Measurements from ENCODE around the gene WDR48. TPM values are rescaled to one million over a fixed set of nuclear protein-coding genes. Genes with fewer than 3 reads are reported as not detected.
A peak's percentile ranks its signal among the peaks of the same experiment; 100 is the strongest.

The WDR48 gene
- total RNA-seq: 66.9 TPM
- polyA plus RNA-seq: 25.7 TPM

DNA sequence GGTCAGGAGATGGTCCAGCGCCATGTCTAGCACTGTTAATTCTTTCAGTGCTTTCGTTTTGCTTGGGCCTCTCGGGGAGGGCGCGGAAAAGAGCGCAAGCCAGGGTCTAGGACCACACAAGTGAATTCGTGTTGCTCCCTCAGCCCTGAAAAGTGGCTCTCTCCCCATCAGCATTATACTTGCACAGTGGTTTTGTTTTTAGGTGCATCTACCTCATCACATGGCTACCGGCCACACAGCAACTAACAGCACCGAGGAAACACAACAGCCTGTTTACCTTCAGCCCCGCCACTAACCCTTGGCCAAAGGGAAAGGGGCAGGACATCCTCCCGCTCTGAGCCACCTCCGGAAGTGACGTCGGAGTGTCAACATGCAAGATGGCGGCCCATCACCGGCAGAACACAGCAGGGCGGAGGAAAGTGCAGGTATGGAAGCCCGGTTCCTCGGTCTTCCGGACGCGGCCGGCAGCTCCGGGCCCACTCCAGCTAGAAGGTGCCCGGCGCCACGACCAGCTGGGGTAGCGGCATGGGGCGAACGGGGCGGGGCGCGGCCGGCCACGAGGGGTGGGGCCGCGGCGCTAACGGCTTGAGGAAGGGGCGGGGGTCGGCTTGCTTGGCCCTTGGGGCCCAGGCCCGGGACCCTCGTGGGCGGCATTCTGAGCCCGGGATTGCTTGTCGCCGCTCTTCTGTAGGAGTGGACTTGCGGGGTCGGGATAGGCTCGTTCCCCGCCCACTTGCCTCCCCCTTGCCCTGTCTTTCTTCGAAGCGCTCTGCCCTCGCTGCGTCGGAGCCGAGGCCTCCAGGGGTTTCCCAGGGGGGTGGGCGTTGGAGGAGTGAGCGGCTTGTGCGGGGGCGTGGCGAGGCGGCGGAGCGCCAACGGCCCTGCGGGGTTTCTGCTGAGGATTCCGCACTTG, at the start of gene WDR48, which contains the start of gene SCN11A:
Gene WDR48, plus strand, starts transcription at position 368 of the 913 bp plus-strand sequence. Its CDS starts 10 bp downstream, at position 378.
Gene SCN11A, minus strand, starts transcription at position 296 of the 913 bp plus-strand sequence. CDS start 101,582 bp downstream, outside the sequence.
- no peaks in the 10 kb centered on the region for H3K4me1 ChIP-seq (ENCODE audit: insufficient read depth)
- H3K36me3 ChIP-seq (ENCODE audit: insufficient read depth): no peaks in the 10 kb centered on the region
- WGBS: under 1% methylated on average over 68 of the region's 68 CpGs
- DNase-seq (ENCODE audit: extremely low spot score): peak; percentile 94
- H3K27ac ChIP-seq (ENCODE audit: low read depth): peak within 1 kb of the TSS; percentile 80
- peak within 1 kb of the TSS; percentile 92 for H3K4me3 ChIP-seq (ENCODE audit: low read depth, low read length)

DNA sequence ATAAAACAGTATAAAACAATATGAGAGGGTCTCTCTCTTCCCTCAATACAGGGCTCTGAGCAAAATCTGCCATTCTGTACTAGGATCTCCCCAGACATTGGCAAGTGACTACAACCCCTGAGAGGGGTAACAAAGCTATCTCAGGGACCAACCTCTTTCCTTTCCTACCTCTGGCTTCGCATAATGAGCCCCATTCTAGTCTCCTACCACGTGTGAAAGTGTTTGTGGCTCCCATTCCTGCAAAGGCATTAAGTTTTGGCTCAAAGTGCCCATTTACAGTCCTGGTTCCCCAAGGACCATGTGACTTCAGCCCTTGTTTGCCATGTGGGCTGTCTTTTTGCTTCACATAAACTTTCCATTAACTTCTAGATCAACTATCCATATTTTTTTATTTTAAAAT, 46.5 kb upstream of the WDR48 start:
- no peaks in the 10 kb centered on the region for H3K36me3 ChIP-seq (ENCODE audit: insufficient read depth)
- no peaks in the 10 kb centered on the region for H3K4me1 ChIP-seq (ENCODE audit: insufficient read depth)
- DNase-seq (ENCODE audit: extremely low spot score): no peak
- H3K27ac ChIP-seq (ENCODE audit: low read depth): no peak overlapping the region
- no peak overlapping the region for H3K4me3 ChIP-seq (ENCODE audit: low read depth, low read length)
- WGBS: 46% methylated on average over 2 of the region's 2 CpGs

DNA sequence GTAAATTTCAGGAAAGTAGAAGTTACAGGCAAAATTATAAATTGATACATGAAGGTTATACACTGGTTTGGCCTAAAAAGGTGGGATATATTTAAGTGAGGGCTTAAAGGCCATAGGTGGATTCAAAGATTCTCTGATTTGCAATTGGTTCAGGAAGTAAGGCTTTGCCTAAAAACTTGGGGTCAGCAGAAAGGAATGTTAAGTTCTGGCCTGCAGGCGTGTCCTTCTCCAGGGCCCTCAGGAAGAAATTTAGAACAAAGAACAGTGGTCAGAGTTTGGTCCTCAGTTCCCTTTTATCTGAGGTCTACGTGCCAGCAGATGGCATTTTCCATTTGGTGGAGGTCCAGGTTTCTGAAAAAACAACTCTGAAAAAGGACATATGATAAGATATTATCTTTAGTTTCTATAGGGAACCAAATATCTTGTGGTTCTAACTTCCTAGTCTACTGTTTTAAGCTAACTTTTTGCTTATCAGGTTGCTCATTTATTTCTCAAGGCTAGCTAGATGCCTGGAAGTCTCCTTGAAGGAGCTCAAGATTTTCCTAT, 40.6 kb upstream of the WDR48 start:
- H3K27ac ChIP-seq (ENCODE audit: low read depth): no peak overlapping the region
- no peaks in the 10 kb centered on the region for H3K4me1 ChIP-seq (ENCODE audit: insufficient read depth)
- no peak overlapping the region for H3K4me3 ChIP-seq (ENCODE audit: low read depth, low read length)
- H3K36me3 ChIP-seq (ENCODE audit: insufficient read depth): no peaks in the 10 kb centered on the region
- DNase-seq (ENCODE audit: extremely low spot score): no peak
- WGBS: 57% methylated on average over 2 of the region's 2 CpGs

DNA sequence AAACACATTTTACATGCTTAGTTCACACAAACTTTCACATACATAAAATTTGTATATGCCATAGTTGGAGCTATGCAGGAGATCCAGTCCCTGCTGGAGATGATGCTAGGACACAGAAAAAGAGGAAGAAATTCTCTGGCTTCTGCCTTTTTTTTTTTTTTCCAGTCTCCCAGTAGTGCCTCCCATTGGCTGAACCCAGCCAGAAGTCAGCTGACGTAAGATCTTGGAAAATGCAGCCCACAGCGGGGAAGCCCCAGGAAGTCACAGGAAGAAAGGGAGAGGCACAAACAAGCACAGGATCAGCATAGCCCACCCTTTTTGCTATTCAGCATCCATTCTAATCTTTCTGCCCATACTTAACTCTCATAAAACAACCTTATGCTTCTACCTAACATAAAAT, 38.5 kb upstream of the WDR48 start:
- 17% methylated on average over 2 of the region's 2 CpGs for WGBS
- no peak overlapping the region for H3K4me3 ChIP-seq (ENCODE audit: low read depth, low read length)
- no peaks in the 10 kb centered on the region for H3K36me3 ChIP-seq (ENCODE audit: insufficient read depth)
- H3K27ac ChIP-seq (ENCODE audit: low read depth): no peak overlapping the region
- H3K4me1 ChIP-seq (ENCODE audit: insufficient read depth): no peaks in the 10 kb centered on the region
- no peak for DNase-seq (ENCODE audit: extremely low spot score)

DNA sequence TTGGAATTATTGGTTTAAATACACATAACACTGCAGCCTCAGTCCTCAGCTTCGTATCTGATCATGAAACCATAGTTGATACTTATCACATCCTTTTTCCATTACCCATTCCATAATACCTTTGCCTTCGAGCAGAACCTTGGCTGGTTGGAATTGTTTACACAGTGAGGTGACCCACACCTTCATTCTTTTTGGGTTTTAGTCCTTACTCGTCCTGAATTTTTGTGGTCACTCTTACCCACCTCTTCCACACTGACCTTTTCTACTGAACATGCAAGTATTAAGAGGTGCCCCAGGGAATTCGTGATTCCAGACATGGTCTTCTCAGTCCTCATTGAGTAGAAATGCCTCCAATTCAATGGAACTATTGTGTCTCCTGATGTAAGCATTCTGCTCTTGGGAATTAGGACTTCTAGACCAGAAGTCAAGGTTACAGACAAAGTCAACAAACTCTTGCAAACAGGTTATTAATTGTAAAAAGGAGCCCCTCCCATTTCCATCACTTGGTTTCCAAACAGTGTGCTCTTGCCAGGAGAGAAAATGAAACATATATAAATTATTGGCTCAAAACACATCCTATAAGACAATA, 37.8 kb upstream of the WDR48 start:
- 66% methylated on average over 4 of the region's 4 CpGs for WGBS
- Histone ChIP-seq H3K4me1 (ENCODE audit: insufficient read depth) (no peaks in the 10 kb centered on the region), H3K27ac (ENCODE audit: low read depth) (no peak overlapping the region), H3K36me3 (ENCODE audit: insufficient read depth) (no peaks in the 10 kb centered on the region), H3K4me3 (ENCODE audit: low read depth, low read length) (no peak overlapping the region)
- no peak for DNase-seq (ENCODE audit: extremely low spot score)

DNA sequence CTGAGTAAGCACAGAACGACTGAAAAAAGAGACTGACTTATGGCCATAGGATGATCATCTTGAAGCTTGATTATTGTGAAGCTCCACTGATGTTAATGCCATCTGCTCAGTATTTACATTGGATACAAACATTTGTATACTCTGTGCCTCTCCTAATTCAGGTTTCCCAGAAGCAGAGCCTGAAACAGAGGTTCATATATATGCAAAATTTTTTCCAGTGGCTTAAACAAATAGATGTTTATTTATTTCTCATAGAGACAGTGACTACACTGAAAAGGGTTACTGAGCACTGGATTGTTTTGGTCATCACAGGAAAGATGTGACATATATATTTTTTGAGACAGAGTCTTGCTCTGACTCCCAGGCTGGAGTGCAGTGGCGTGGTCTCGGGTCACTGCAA, 36.4 kb upstream of the WDR48 start:
- no peak overlapping the region for H3K27ac ChIP-seq (ENCODE audit: low read depth)
- 85% methylated on average over 3 of the region's 3 CpGs for WGBS
- no peak overlapping the region for H3K4me3 ChIP-seq (ENCODE audit: low read depth, low read length)

DNA sequence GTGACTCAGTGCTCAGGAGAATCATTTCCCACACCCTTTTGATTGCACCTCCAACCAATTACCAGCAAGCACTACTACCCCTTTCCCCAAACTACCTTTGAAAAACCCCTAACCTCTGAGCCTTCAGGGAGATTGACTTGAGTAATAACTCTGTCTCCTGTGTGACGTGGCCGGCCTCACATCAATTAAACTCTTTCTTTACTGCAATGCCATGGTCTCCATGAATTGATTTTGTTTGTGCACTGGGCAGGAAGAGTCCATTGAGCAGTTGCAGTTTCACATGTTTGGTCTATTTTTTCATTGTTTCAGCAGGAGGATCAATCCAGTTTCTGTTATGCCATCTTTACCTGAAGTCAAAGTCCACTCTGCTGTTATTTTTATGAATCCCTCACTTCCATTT, 32.5 kb upstream of the WDR48 start:
- no peak overlapping the region for H3K4me3 ChIP-seq (ENCODE audit: low read depth, low read length)
- 91% methylated on average over 2 of the region's 2 CpGs for WGBS
- no peaks in the 10 kb centered on the region for H3K36me3 ChIP-seq (ENCODE audit: insufficient read depth)
- no peak overlapping the region for H3K27ac ChIP-seq (ENCODE audit: low read depth)
- no peaks in the 10 kb centered on the region for H3K4me1 ChIP-seq (ENCODE audit: insufficient read depth)
- DNase-seq (ENCODE audit: extremely low spot score): no peak

More for the DNA sequence above, 36.4 kb upstream of the WDR48 start:
- no peaks in the 10 kb centered on the region for H3K36me3 ChIP-seq (ENCODE audit: insufficient read depth)
- H3K4me1 ChIP-seq (ENCODE audit: insufficient read depth): no peaks in the 10 kb centered on the region
- no peak for DNase-seq (ENCODE audit: extremely low spot score)

DNA sequence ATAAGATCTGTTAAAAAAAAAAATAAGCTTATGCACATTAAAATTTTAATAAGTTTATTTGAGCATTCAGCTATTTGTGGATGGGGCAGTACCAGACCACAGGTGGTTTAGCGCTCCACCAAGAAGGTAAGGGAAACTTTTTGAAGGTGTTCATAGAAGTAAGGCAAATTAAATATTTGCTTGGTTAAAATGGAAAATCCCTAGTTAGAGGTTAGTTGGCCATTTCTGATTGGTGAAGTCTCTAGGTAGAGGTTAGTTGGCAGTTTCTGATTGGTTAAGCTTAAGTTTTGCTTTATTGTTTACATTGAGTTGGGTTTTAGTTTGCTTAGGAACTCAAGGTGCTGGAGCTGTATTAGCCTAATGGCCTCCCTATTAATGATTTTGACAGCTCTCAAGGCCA, 30.8 kb upstream of the WDR48 start:
- Histone ChIP-seq H3K36me3 (ENCODE audit: insufficient read depth) (no peaks in the 10 kb centered on the region), H3K4me1 (ENCODE audit: insufficient read depth) (no peaks in the 10 kb centered on the region), H3K4me3 (ENCODE audit: low read depth, low read length) (no peak overlapping the region), H3K27ac (ENCODE audit: low read depth) (no peak overlapping the region)
- 95% methylated on average over 1 of the region's 1 CpG for WGBS
- DNase-seq (ENCODE audit: extremely low spot score): no peak

DNA sequence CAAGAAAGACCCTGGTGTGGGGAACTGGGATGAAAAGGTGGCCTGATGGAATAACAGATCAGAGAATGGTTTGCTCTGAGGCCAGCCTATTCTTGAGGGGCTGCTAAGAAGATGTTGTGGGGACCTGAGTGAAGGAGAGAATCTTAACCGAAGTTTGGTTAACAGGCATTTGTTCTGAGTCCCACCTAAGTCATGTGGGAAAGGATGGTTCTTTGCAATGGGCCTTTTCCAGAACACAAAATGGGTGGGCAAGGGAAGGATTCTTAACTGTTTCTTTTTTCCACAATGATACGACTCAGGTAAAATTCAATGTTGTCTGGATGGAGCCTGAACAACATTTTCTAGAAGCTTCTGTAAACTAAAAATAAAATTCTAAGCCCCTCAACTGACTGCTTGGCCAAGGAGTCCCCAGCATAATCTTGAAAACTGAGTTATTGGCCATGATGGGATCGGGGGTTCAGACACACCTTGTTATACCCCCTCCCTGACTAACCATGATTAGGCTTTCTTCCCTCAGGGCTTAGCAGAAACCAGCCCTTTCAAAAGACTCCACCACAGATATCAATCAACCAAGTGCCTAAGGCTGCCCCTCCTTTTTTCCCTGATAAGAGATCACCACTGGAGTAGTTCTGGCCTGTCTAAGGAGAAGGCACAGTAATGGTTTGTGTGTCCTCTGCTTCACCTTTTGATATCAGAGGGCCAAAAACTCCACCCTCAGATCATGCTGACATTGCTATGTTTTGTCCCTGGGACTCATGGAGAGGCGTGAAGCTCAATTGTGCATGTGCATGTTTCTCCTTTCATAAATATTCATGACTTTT, 30.1 kb upstream of the WDR48 start:
- 80% methylated on average over 4 of the region's 4 CpGs for WGBS
- Histone ChIP-seq H3K4me1 (ENCODE audit: insufficient read depth) (no peaks in the 10 kb centered on the region), H3K4me3 (ENCODE audit: low read depth, low read length) (no peak overlapping the region), H3K36me3 (ENCODE audit: insufficient read depth) (no peaks in the 10 kb centered on the region), H3K27ac (ENCODE audit: low read depth) (no peak overlapping the region)
- DNase-seq (ENCODE audit: extremely low spot score): no peak

DNA sequence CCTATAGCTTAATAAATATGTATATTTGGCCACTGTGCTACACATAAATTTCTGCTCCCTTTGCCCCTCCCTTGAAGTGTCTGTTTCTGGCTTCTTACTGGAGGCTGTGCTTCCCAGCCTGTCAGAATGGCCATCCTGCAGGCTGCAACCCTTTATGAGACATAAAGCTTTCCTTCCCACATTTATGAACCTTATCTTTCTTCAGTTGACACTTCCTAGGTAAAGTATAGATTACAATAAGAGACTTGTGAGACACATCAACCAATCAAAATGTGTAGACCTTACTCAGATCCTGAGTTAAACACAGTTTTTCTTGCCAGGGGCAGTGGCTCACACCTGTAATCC, 29.6 kb upstream of the WDR48 start:
- H3K4me3 ChIP-seq (ENCODE audit: low read depth, low read length): no peak overlapping the region
- no peaks in the 10 kb centered on the region for H3K4me1 ChIP-seq (ENCODE audit: insufficient read depth)
- no peak overlapping the region for H3K27ac ChIP-seq (ENCODE audit: low read depth)
- DNase-seq (ENCODE audit: extremely low spot score): no peak
- H3K36me3 ChIP-seq (ENCODE audit: insufficient read depth): no peaks in the 10 kb centered on the region

DNA sequence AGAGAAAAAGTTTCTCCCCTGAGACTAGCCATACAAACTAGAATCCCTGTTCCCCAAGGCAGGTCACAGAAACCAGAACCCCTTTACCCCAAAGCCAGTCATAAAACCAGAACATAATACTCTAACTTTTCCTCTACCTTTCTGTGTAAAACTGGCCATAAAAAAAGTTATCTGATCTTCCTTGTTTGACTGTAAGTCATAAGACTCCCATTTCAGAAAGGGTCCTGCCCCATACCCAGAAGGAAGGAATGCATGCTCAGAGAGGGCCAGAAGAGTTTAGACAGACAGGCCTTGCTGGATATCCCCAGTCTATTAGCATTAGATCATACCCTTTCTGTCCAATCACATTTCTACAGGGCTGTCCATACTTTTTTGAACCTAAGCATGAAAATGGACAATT, 27.3 kb upstream of the WDR48 start:
- no peaks in the 10 kb centered on the region for H3K36me3 ChIP-seq (ENCODE audit: insufficient read depth)
- H3K4me3 ChIP-seq (ENCODE audit: low read depth, low read length): no peak overlapping the region
- no peaks in the 10 kb centered on the region for H3K4me1 ChIP-seq (ENCODE audit: insufficient read depth)
- H3K27ac ChIP-seq (ENCODE audit: low read depth): no peak overlapping the region
- no peak for DNase-seq (ENCODE audit: extremely low spot score)

DNA sequence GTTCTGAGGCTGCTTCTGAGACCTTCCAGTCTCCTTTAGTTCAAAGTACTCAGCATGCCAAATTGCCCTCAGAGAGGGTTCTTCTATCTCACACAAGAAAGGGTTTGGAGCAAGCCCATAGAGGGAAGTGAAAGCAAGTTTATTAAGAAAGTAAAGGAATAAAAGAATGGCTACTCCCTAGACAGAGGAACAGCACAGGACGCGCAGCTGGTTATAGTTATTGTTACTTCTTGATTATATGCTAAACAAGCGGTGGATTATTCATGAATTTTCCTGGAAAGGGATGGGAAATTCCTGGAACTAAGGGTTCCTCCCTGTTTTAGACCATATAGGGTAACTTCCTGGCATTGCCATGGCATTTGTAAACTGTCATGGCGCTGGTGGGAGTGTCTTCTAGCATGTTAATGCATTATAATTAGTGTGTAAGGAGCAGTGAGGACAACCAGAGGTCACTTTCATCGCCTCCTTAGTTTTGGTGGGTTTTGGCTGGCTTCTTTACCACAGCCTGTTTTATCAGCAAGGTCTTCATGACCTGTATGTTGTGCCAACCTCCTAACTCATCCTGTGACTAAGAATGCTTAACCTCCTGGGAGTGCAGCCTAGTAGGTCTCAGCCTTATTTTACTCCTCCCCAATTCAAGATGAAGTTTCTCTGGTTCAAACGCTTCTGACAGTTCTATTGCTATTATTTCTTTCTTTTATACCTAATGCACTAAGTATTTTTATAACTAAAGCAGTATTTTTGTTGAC, 26.4 kb upstream of the WDR48 start:
- DNase-seq (ENCODE audit: extremely low spot score): no peak
- Histone ChIP-seq H3K4me1 (ENCODE audit: insufficient read depth) (no peaks in the 10 kb centered on the region), H3K27ac (ENCODE audit: low read depth) (peak overlapping the region; percentile 41), H3K4me3 (ENCODE audit: low read depth, low read length) (no peak overlapping the region), H3K36me3 (ENCODE audit: insufficient read depth) (no peaks in the 10 kb centered on the region)
- WGBS: 65% methylated on average over 6 of the region's 6 CpGs

DNA sequence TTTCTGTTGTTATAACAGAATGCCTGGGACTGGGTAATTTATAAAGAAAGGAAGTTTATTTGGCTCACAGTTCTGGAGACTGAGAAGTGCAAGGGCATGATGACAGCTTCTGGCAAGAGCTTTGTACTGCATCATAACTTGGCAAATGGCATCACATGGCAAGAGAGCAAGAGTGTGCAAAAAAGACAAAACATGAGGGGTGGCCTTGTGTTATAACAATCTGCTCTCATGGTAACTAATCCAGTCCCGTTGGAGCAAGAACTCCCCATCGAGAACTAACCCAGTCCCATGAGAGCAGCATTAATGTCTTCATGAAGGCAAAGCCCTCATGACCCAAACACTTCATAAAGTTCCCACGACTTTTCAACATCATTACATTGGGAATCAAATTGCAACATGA, 23.3 kb upstream of the WDR48 start:
- no peak for DNase-seq (ENCODE audit: extremely low spot score)

More for the DNA sequence above, 23.3 kb upstream of the WDR48 start:
- no peak overlapping the region for H3K4me3 ChIP-seq (ENCODE audit: low read depth, low read length)
- no peaks in the 10 kb centered on the region for H3K36me3 ChIP-seq (ENCODE audit: insufficient read depth)
- H3K4me1 ChIP-seq (ENCODE audit: insufficient read depth): no peaks in the 10 kb centered on the region
- no peak overlapping the region for H3K27ac ChIP-seq (ENCODE audit: low read depth)
- WGBS: 26% methylated on average over 3 of the region's 3 CpGs
